Panc1 (cell line): ENCODE measurements around the gene LRP1B. TPM values are rescaled to one million over a fixed set of nuclear protein-coding genes. Genes with fewer than 3 reads are reported as not detected.

Source experiments
- ATAC-seq: fragments of 200-7000 bp; cut with Tn5 transposase; 2 replicates; pipeline ENCODE4 v1.9.1; 2020; ENCODE audit warnings: mild to moderate bottlenecking, moderate library complexity
- BruUV-seq: library from RNA; stranded (reverse); fragments of 400-500 nt; replicated peaks from 2 replicates; lab custom pipeline; 2021; lab: Mats Ljungman, UMichigan
- CTCF ChIA-PET: fragments of 300-600 bp; sonication (Branson Sonifier 250); formaldehyde crosslinking; loops from one replicate; lab custom pipeline; 2022; ENCODE audit warnings: antibody characterized with exemption; lab: Charles Lee
- POLR2A ChIA-PET: fragments of 300-600 bp; sonication (Branson Sonifier 250); formaldehyde crosslinking; loops from one replicate; lab custom pipeline; 2022; ENCODE audit warnings: antibody characterized with exemption; lab: Charles Lee
- DNase-seq: peaks from one replicate; pipeline ENCODE4 v3.0.0-alpha.2; 2010; ENCODE audit warnings: low read depth, low spot score
- H3K27ac ChIP-seq: 2 replicates; pipeline ENCODE4 v1.5.1; 2011; ENCODE audit warnings: mild to moderate bottlenecking, low read length, inconsistent platforms
- H3K27me3 ChIP-seq: fragments of 200-500 bp; sonication (Bioruptor generic); 2 replicates; pipeline ENCODE4 v1.6.0; 2014; ENCODE audit warnings: low read length, inconsistent platforms; ENCODE audit not compliant: control insufficient read depth, insufficient read depth
- H3K36me3 ChIP-seq: fragments of 200-500 bp; sonication (Bioruptor generic); 2 replicates; pipeline ENCODE4 v1.5.1; 2014; ENCODE audit warnings: inconsistent platforms, mild to moderate bottlenecking, low read length, moderate library complexity; ENCODE audit not compliant: control insufficient read depth, insufficient read depth
- H3K4me1 ChIP-seq: 2 replicates; pipeline ENCODE4 v1.5.1; 2011; ENCODE audit warnings: inconsistent platforms, mild to moderate bottlenecking, low read length, moderate library complexity; ENCODE audit not compliant: control insufficient read depth, insufficient read depth
- H3K4me3 ChIP-seq, 2 experiments: 2 replicates each; pipeline ENCODE4 v1.5.1; 2011 to 2012; ENCODE audit warnings: low read depth in 2 of 2, low read length in 2 of 2, mild to moderate bottlenecking in 2 of 2, inconsistent platforms in 1 of 2, moderate library complexity in 1 of 2
- H3K9me3 ChIP-seq: fragments of 200-500 bp; sonication (Bioruptor generic); 2 replicates; pipeline ENCODE4 v1.5.1; 2014; ENCODE audit warnings: low read depth, mild to moderate bottlenecking, inconsistent platforms, low read length, moderate library complexity; ENCODE audit not compliant: control insufficient read depth, insufficient read depth
- CTCF ChIP-seq: fragments of 450-650 bp; IDR thresholded peaks from 2 replicates; pipeline ENCODE4 v1.5.1; 2017; ENCODE audit warnings: mild to moderate bottlenecking
- POLR2AphosphoS5 ChIP-seq: IDR thresholded peaks from 2 replicates; pipeline ENCODE4 v1.6.1; 2012; ENCODE audit warnings: mild to moderate bottlenecking, low read depth, low read length, moderate library complexity
- SIN3A ChIP-seq: IDR thresholded peaks from 2 replicates; pipeline ENCODE4 v1.6.1; 2012; ENCODE audit warnings: low read depth, mild to moderate bottlenecking, low read length, moderate library complexity, borderline replicate concordance; ENCODE audit not compliant: insufficient read depth
- TCF7L2 ChIP-seq: IDR thresholded peaks from 2 replicates; pipeline ENCODE4 v1.6.1; 2011; ENCODE audit warnings: mild to moderate bottlenecking, low read depth, low read length, inconsistent platforms
- in situ Hi-C: cut with HindIII; loops from 2 replicates; pipeline ENCODE4 v1.10.0; 2016; ENCODE audit warnings: low sequenced_read_pairs, low pct_unique_long_range_greater_than_20kb
- intact Hi-C: fragments of 100-400 bp; cut with micrococcal nuclease; formaldehyde crosslinking; loops from one replicate; pipeline ENCODE4 v1.10.0; 2022; ENCODE audit not compliant: unreplicated experiment
- total RNA-seq: library from RNA; stranded (reverse); gene quantifications from one replicate; pipeline ENCODE4 v1.2.1, GENCODE V29; 2021; ENCODE audit not compliant: unreplicated experiment
- TF ChIP-seq, protein P1 (sequence below), 2 experiments: IDR thresholded peaks; 2 replicates each; pipeline ENCODE4 v1.6.1; 2011 to 2012; ENCODE audit warnings: low read depth in 2 of 2, control low read depth in 1 of 2, low read length in 1 of 2, mild to moderate bottlenecking in 1 of 2, moderate library complexity in 1 of 2; ENCODE audit not compliant: insufficient read depth in 1 of 2

LRP1B gene
- total RNA-seq, 1 experiment from 2014 or later: 0.54 TPM

DNA sequence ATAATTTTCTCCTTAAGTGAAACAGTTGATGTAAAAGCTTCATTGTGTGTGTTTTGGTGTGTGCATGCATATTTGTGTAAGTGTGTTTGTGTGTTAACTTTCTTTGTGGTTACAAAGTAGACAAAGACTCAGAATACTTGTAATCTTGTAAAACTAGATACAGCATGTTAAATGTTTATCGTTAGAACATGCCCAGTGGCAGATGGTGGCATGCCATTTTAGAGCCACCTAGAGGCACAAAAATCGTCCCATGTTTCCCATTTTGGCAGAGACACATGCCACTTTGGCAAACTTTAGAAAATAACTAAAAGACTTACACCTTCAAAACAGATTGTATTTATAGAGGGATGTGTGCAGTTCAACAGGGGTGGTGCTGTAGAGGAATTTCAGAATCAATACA, 224.1 kb downstream of the LRP1B start:
- DNase-seq (no peak), ATAC-seq (no peak)
- TF ChIP-seq, protein P1, sequence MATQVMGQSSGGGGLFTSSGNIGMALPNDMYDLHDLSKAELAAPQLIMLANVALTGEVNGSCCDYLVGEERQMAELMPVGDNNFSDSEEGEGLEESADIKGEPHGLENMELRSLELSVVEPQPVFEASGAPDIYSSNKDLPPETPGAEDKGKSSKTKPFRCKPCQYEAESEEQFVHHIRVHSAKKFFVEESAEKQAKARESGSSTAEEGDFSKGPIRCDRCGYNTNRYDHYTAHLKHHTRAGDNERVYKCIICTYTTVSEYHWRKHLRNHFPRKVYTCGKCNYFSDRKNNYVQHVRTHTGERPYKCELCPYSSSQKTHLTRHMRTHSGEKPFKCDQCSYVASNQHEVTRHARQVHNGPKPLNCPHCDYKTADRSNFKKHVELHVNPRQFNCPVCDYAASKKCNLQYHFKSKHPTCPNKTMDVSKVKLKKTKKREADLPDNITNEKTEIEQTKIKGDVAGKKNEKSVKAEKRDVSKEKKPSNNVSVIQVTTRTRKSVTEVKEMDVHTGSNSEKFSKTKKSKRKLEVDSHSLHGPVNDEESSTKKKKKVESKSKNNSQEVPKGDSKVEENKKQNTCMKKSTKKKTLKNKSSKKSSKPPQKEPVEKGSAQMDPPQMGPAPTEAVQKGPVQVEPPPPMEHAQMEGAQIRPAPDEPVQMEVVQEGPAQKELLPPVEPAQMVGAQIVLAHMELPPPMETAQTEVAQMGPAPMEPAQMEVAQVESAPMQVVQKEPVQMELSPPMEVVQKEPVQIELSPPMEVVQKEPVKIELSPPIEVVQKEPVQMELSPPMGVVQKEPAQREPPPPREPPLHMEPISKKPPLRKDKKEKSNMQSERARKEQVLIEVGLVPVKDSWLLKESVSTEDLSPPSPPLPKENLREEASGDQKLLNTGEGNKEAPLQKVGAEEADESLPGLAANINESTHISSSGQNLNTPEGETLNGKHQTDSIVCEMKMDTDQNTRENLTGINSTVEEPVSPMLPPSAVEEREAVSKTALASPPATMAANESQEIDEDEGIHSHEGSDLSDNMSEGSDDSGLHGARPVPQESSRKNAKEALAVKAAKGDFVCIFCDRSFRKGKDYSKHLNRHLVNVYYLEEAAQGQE (IDR thresholded peaks at IDR 0.05; ENCODE audit: insufficient read depth in 1 of 2, low read depth in 2 of 2, low read length in 1 of 2): no peak
- TF ChIP-seq SIN3A: no peak
- Histone ChIP-seq H3K4me1 (no peaks in the 10 kb centered on the region), H3K27ac (no peak overlapping the region), H3K9me3 (no peaks in the 10 kb centered on the region), H3K27me3 (no peaks in the 10 kb centered on the region), H3K4me3 (no peak overlapping the region), H3K36me3 (no peaks in the 10 kb centered on the region)
- POLR2A ChIA-PET: no interaction called here
- in situ Hi-C loops (no loop called here), intact Hi-C loops (no loop called here)
- CTCF ChIA-PET: no interaction called here
- no TSS peak for BruUV-seq

DNA sequence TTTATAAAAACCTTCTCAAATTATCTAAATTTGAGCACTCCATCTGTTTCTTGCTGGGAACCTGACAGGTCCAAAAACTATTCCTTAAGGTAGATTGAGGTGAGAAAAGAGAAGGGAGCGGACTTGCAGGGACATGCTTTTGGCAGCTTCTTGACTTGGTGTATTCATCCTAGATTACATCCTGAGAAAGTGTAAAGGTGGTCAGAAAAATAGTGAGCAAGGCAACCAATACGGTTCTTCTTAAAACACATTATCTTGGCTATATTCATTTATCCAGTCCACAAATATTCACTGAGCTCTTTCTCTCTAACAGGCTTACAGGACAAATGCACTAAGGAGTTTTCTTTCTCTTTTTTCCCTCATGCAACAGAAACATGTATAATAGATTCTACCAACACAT, 230.0 kb downstream of the LRP1B start:
- in situ Hi-C loops: no loop called here
- ChIA-PET CTCF (no interaction called here), POLR2A (no interaction called here)
- no peak overlapping the region for H3K4me3 ChIP-seq
- no peaks in the 10 kb centered on the region for H3K9me3 ChIP-seq
- intact Hi-C loops: no loop called here
- TF ChIP-seq SIN3A (no peak), POLR2AphosphoS5 (no peak), TCF7L2 (no peak), CTCF (no peak)
- TF ChIP-seq, protein P1 (IDR thresholded peaks at IDR 0.05; ENCODE audit: insufficient read depth in 1 of 2, low read depth in 2 of 2, low read length in 1 of 2): no peak
- no peaks in the 10 kb centered on the region for H3K4me1 ChIP-seq
- H3K27ac ChIP-seq: no peak overlapping the region
- no peaks in the 10 kb centered on the region for H3K36me3 ChIP-seq
- H3K27me3 ChIP-seq: no peaks in the 10 kb centered on the region
- ATAC-seq: no peak
- BruUV-seq: no TSS peak
- no peak for DNase-seq
